NB4 (cell line): ENCODE measurements around the gene ARID1B.
A peak's percentile ranks its signal among the peaks of the same experiment; 100 is the strongest.

ENCODE experiments used
- DNase-seq: peaks from one replicate; pipeline ENCODE4 v3.0.0; 2010; ENCODE audit warnings: low read depth
- H3K4me3 ChIP-seq: one replicate; pipeline ENCODE4 v1.5.1; 2011; ENCODE audit warnings: mild to moderate bottlenecking, low read depth, low read length, moderate library complexity
- MYC ChIP-seq: IDR thresholded peaks from 2 replicates; pipeline ENCODE4 v1.6.1; 2011; ENCODE audit warnings: low read depth, low read length
- POLR2A ChIP-seq: IDR thresholded peaks from 2 replicates; pipeline ENCODE4 v1.6.1; 2011; ENCODE audit warnings: mild to moderate bottlenecking; ENCODE audit not compliant: insufficient read length; ENCODE audit errors: extremely low read depth
- TF ChIP-seq, protein P1 (sequence below): IDR thresholded peaks from one replicate; pipeline ENCODE4 v1.5.1; 2012; ENCODE audit warnings: low read depth, low read length
- TF ChIP-seq, protein P2 (sequence below): IDR thresholded peaks from 2 replicates; pipeline ENCODE4 v1.6.1; 2011; ENCODE audit warnings: low read depth, low read length

ARID1B gene

DNA sequence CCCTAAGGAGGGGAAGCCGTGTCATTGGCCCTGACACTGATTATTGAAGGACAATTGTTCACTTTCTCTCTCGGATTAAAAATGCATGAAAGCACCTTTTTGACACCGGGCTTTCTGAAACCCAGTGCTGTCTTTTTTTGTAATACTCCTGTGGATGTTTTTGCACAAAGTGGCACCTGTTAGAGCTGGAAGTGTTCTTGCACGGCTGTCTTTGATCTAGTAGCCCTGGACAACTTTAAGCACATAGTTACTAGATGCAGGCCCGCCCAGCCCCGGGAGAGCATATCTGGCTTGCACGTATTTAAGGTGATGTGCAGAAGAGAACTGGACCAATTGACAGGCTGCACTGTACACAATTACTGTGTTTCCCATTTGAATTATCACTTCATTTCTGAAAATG lies 72.6 kb downstream of the ARID1B start:
- no peak overlapping the region for H3K4me3 ChIP-seq
- no peak for TF ChIP-seq MYC
- no peak for TF ChIP-seq POLR2A
- TF ChIP-seq, protein P1, sequence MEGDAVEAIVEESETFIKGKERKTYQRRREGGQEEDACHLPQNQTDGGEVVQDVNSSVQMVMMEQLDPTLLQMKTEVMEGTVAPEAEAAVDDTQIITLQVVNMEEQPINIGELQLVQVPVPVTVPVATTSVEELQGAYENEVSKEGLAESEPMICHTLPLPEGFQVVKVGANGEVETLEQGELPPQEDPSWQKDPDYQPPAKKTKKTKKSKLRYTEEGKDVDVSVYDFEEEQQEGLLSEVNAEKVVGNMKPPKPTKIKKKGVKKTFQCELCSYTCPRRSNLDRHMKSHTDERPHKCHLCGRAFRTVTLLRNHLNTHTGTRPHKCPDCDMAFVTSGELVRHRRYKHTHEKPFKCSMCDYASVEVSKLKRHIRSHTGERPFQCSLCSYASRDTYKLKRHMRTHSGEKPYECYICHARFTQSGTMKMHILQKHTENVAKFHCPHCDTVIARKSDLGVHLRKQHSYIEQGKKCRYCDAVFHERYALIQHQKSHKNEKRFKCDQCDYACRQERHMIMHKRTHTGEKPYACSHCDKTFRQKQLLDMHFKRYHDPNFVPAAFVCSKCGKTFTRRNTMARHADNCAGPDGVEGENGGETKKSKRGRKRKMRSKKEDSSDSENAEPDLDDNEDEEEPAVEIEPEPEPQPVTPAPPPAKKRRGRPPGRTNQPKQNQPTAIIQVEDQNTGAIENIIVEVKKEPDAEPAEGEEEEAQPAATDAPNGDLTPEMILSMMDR, result no peak
- TF ChIP-seq, protein P2, sequence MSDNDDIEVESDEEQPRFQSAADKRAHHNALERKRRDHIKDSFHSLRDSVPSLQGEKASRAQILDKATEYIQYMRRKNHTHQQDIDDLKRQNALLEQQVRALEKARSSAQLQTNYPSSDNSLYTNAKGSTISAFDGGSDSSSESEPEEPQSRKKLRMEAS, result no peak
- DNase-seq, result no peak

DNA sequence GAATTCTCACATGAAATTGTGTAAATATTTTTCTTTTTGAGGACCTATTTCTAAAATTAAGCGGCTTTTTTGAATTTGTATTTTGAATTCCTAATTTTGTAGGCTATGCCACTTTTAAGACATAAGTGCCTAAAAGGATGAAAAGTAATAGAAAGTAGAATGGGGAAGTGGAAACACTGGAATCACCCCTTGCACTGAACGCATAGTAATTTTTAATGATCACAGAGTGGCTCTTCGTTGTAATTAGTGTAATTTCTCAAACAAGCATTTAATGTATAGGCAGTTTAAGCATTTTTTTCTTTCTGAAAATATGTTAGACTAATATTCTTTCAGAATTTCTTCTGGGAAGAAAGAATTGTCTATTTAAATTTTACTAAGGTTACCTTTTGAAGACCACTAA lies 73.2 kb downstream of the ARID1B start:
- TF ChIP-seq, protein P2, result no peak
- TF ChIP-seq POLR2A, result no peak
- DNase-seq, result no peak
- H3K4me3 ChIP-seq, result no peak overlapping the region

DNA sequence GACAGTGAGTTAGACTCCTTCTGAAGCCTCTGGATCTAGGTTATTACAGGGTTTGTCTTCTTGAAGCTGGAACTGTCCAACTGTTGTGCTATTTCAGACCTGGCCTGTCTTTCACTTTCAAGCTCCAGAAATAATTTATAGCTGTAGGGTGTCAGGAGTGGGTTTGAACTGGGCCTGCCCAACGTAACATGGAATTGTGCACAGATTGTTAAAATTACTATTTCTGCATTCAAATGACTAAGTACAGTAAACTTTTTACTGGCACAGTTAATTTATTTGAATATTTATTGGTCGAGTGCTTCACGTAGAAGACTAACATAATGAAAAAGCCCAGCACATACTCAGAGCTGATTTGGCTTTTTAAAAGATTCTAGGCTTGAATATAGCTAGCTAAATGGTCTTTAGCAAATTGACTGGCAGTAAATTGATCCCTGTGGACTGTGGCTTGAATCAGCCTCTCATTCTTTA lies 74.3 kb downstream of the ARID1B start:
- TF ChIP-seq, protein P1, result no peak
- TF ChIP-seq POLR2A (no peak), MYC (no peak)
- TF ChIP-seq, protein P2, result no peak
- no peak for DNase-seq
- H3K4me3 ChIP-seq, result no peak overlapping the region

DNA sequence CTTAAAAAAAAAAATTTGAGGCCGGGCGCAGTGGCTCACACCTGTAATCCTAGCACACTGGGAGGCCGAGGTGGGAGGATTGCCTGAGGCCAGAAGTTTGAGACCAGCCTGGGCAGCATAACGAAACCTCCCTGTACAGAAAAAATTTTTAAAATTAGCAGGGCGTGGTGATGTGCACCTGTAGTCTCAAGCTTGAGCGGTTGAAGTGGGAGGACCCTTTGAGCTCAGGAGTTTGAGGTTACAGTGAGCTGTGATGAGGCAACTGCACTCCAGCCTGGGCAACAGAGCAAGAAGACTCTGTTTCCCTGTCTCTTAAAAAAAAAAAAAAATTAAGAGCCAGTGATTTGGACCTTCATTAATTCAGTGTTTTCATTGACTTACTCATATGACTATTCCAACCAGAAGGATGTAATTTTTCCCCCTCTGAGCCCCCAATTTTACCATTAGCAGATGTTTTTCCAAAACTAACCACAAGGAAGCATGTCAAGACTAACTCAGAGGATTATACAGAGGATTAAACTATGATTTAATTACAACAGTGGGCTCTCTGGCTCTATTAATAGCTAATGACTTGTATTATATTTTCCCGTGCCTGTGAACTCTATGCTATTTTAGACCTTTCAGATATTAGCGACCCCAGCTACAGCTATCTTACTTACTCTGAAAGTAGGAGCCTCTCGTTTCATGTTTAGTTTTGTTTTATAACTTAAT lies 75.1 kb downstream of the ARID1B start:
- no peak overlapping the region for H3K4me3 ChIP-seq
- peak; percentile 23 for DNase-seq
- TF ChIP-seq, protein P1, result no peak
- TF ChIP-seq POLR2A, result no peak
- TF ChIP-seq, protein P2, result no peak
- TF ChIP-seq MYC, result no peak

DNA sequence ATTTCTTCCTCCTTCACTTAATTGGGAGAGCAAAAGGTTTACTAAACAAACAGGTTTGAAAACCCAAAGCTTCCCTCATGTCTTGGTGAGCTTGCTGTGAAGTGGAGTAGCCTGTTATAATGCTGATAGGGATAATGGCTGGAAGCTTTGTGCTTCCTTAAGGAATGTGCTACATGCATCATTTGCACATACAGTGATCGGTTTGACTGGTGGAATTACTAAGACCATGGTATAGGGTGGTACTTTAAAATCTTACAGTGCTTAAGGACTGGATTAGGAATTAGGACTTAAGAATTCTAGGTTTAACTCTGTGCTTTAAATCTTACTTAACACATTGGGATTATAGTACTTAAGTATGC lies 75.7 kb downstream of the ARID1B start:
- H3K4me3 ChIP-seq, result no peak overlapping the region
- no peak for DNase-seq
- TF ChIP-seq, protein P2, result no peak
- TF ChIP-seq POLR2A, result no peak
- TF ChIP-seq, protein P1, result no peak
- TF ChIP-seq MYC, result no peak

DNA sequence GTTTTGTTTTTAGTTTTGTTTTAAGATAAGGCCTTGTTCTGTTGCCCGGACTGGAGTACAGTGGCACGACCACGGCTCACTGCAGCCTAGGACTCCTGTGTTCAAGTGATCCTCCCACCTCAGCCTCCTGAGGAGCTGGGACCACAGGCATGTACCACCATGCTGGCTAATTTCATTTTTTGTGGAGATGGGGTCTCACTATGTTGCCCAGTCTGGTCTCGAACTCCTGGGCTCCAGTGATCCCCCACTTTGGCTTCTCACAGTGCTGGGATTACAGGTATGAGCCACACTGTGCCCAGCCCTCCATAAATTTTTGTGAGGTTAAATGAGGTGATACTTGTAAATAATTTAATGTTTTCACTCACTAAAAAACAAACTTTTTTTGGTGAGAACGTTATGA lies 76.6 kb downstream of the ARID1B start:
- DNase-seq, result no peak
- TF ChIP-seq, protein P2, result no peak
- TF ChIP-seq, protein P1, result no peak
- TF ChIP-seq POLR2A (no peak), MYC (no peak)
- no peak overlapping the region for H3K4me3 ChIP-seq
